IMR-90 (cell line): Measurements from ENCODE around the gene ABL2. TPM values are rescaled to one million over a fixed set of nuclear protein-coding genes. Genes with fewer than 3 reads are reported as not detected.

ENCODE experiments used
- ATAC-seq: fragments of 200-7000 bp; cut with Tn5 transposase; 2 replicates; pipeline ENCODE4 v1.9.1; 2020; ENCODE audit warnings: low read depth, mild to moderate bottlenecking, moderate library complexity
- BruUV-seq: library from RNA; stranded (reverse); fragments of 400-500 nt; replicated peaks from 2 replicates; lab custom pipeline; 2021; lab: Mats Ljungman, UMichigan
- CTCF ChIA-PET: fragments of 300-600 bp; formaldehyde crosslinking; extraction: SDS; loops from one replicate; lab custom pipeline; 2021; ENCODE audit warnings: antibody characterized with exemption; lab: Yijun Ruan, JAX
- POLR2A ChIA-PET: fragments of 300-600 bp; sonication (Branson Sonifier 250); formaldehyde crosslinking; loops from one replicate; lab custom pipeline; 2022; ENCODE audit warnings: antibody characterized with exemption; ENCODE audit not compliant: unreplicated experiment; lab: Charles Lee
- DNase-seq: peaks from one replicate; pipeline ENCODE4 v3.0.0; 2013
- H2AFZ ChIP-seq: replicated peaks from 2 replicates; pipeline ENCODE3; 2013; ENCODE audit warnings: low read length, mild to moderate bottlenecking; ENCODE audit not compliant: poor library complexity
- H2AK5ac ChIP-seq: 2 replicates; pipeline ENCODE4 v1.6.1; 2013; ENCODE audit warnings: low read depth, low read length, inconsistent platforms
- H2AK9ac ChIP-seq: replicated peaks from 2 replicates; pipeline ENCODE3; 2013; ENCODE audit warnings: mild to moderate bottlenecking, low read depth, low read length, moderate library complexity; ENCODE audit not compliant: poor library complexity
- H2BK120ac ChIP-seq: 2 replicates; pipeline ENCODE4 v1.6.1; 2013; ENCODE audit warnings: low read depth, low read length, inconsistent platforms
- H2BK15ac ChIP-seq: 3 replicates; pipeline ENCODE4 v1.6.1; 2013; ENCODE audit warnings: low read depth, low read length, inconsistent platforms
- H2BK20ac ChIP-seq: 2 replicates; pipeline ENCODE4 v1.6.1; 2013; ENCODE audit warnings: low read depth, mild to moderate bottlenecking, inconsistent platforms, low read length, moderate library complexity
- H2BK5ac ChIP-seq: 2 replicates; pipeline ENCODE4 v1.6.1; 2013; ENCODE audit warnings: mild to moderate bottlenecking, low read depth, low read length, inconsistent platforms; ENCODE audit not compliant: poor library complexity, severe bottlenecking
- H3K14ac ChIP-seq: replicated peaks from 2 replicates; pipeline ENCODE4 v1.6.1; 2013; ENCODE audit warnings: low read depth, low read length, inconsistent platforms
- H3K18ac ChIP-seq: 2 replicates; pipeline ENCODE4 v1.6.1; 2013; ENCODE audit warnings: low read depth, low read length, control low read depth
- H3K23ac ChIP-seq: 2 replicates; pipeline ENCODE4 v1.6.1; 2013; ENCODE audit warnings: low read depth, low read length, inconsistent platforms
- H3K27ac ChIP-seq: 2 replicates; pipeline ENCODE4 v1.5.1; 2013; ENCODE audit warnings: mild to moderate bottlenecking, control low read depth, low read length; ENCODE audit not compliant: insufficient read depth
- H3K27me3 ChIP-seq: 2 replicates; pipeline ENCODE4 v1.6.1; 2013; ENCODE audit warnings: low read length; ENCODE audit not compliant: control insufficient read depth, insufficient read depth
- H3K36me3 ChIP-seq: 2 replicates; pipeline ENCODE4 v1.6.1; 2013; ENCODE audit warnings: low read length, mixed read lengths; ENCODE audit not compliant: control insufficient read depth, insufficient read depth
- H3K4ac ChIP-seq: 2 replicates; pipeline ENCODE4 v1.6.1; 2013; ENCODE audit warnings: low read depth, low read length, inconsistent platforms
- H3K4me1 ChIP-seq: 2 replicates; pipeline ENCODE4 v1.6.1; 2013; ENCODE audit warnings: low read length, mixed read lengths; ENCODE audit not compliant: control insufficient read depth, insufficient read depth
- H3K4me2 ChIP-seq: 2 replicates; pipeline ENCODE4 v1.6.1; 2013; ENCODE audit warnings: low read depth, mild to moderate bottlenecking, control low read depth, low read length, moderate library complexity
- H3K4me3 ChIP-seq: 2 replicates; pipeline ENCODE4 v1.5.1; 2013; ENCODE audit warnings: low read depth, mild to moderate bottlenecking, control low read depth, low read length, moderate library complexity; ENCODE audit not compliant: insufficient read depth
- H3K56ac ChIP-seq: 2 replicates; pipeline ENCODE4 v1.6.1; 2013; ENCODE audit warnings: low read length, inconsistent platforms; ENCODE audit not compliant: insufficient read depth; ENCODE audit errors: extremely low read depth
- H3K79me1 ChIP-seq, 2 experiments: 2 replicates each; pipeline ENCODE4 v1.6.1; 2013; ENCODE audit warnings: low read length in 2 of 2, inconsistent platforms in 1 of 2, low read depth in 1 of 2
- H3K9ac ChIP-seq: 2 replicates; pipeline ENCODE4 v1.6.1; 2013; ENCODE audit warnings: low read depth, low read length, control low read depth
- H3K9me1 ChIP-seq: 2 replicates; pipeline ENCODE4 v1.6.1; 2013; ENCODE audit warnings: low read length, inconsistent platforms; ENCODE audit not compliant: insufficient read depth
- H3K9me3 ChIP-seq: 2 replicates; pipeline ENCODE4 v1.6.1; 2013; ENCODE audit warnings: low read length; ENCODE audit not compliant: control insufficient read depth, insufficient read depth
- H4K20me1 ChIP-seq: 2 replicates; pipeline ENCODE4 v1.6.1; 2013; ENCODE audit warnings: low read length, inconsistent platforms; ENCODE audit not compliant: insufficient read depth
- H4K5ac ChIP-seq: 2 replicates; pipeline ENCODE4 v1.6.1; 2013; ENCODE audit warnings: mild to moderate bottlenecking, low read depth, low read length, control low read depth
- H4K8ac ChIP-seq, 2 experiments: 2 replicates each; pipeline ENCODE4 v1.6.1; 2013; ENCODE audit warnings: low read depth in 2 of 2, low read length in 2 of 2, control low read depth in 1 of 2, inconsistent platforms in 1 of 2
- H4K91ac ChIP-seq: 2 replicates; pipeline ENCODE4 v1.6.1; 2013; ENCODE audit warnings: low read depth, low read length, inconsistent platforms; ENCODE audit not compliant: insufficient read depth
- BHLHE40 ChIP-seq: fragments of 150-350 bp; IDR thresholded peaks from 2 replicates; pipeline ENCODE4 v1.6.1; 2016; ENCODE audit warnings: mild to moderate bottlenecking, low read depth, low read length
- CEBPB ChIP-seq: IDR thresholded peaks from 2 replicates; pipeline ENCODE4 v1.6.1; 2012; ENCODE audit warnings: low read depth, low read length, improper control_type of control experiment
- ELK1 ChIP-seq: fragments of 150-350 bp; IDR thresholded peaks from 2 replicates; pipeline ENCODE4 v1.6.1; 2016; ENCODE audit warnings: low read depth, mild to moderate bottlenecking, low read length, moderate library complexity, borderline replicate concordance
- FOS ChIP-seq: fragments of 150-350 bp; IDR thresholded peaks from 2 replicates; pipeline ENCODE4 v1.6.1; 2016; ENCODE audit warnings: low read depth, low read length
- RAD21 ChIP-seq: IDR thresholded peaks from 2 replicates; pipeline ENCODE4 v1.6.1; 2012; ENCODE audit warnings: low read length, improper control_type of control experiment
- WGBS, 2 experiments: methylation state at CpG; one replicate each; pipeline versions ENCODE4 v1.1.5 to v1.1.7; 2013; ENCODE audit warnings: missing lambda C conversion rate in 2 of 2; ENCODE audit not compliant: insufficient read length in 1 of 2; ENCODE audit errors: extremely low coverage in 2 of 2; 5-methylcytosine and 5-hydroxymethylcytosine counted together
- dilution Hi-C: fragments of 300-500 bp; cut with HindIII; formaldehyde crosslinking; loops from one replicate; pipeline ENCODE4 v1.14.3; 2018; ENCODE audit warnings: low sequenced_read_pairs; ENCODE audit not compliant: unreplicated experiment
- in situ Hi-C: fragments of 300-500 bp; cut with MboI; formaldehyde crosslinking; loops from 3 replicates; pipeline ENCODE4 v1.14.3; 2019; ENCODE audit warnings: low sequenced_read_pairs, inconsistent platforms, mixed read lengths
- intact Hi-C: fragments of 100-400 bp; cut with micrococcal nuclease; formaldehyde crosslinking; loops from 2 replicates; pipeline ENCODE4 v1.10.0; 2022
- polyA plus RNA-seq, 3 experiments: library from polyadenylated mRNA; depleted of rRNA; stranded (reverse); fragments of >200 nt; gene quantifications; 2 replicates each; pipeline ENCODE4 v1.2.3, GENCODE V29; 2012; ENCODE audit warnings: low replicate concordance in 1 of 3
- total RNA-seq: library from RNA; depleted of rRNA; stranded (reverse); fragments of >200 nt; gene quantifications from 2 replicates; pipeline ENCODE4 v1.2.3, GENCODE V29; 2012

ABL2 gene
- total and polyA plus RNA-seq, 2 of the 4 experiments (the other 2 are of a cell fraction) = 9.7 to 110 TPM

GRCh38 chr1:179264507-179264906 lies 35.0 kb upstream of the ABL2 start:
- BruUV-seq = no TSS peak
- H4K91ac ChIP-seq = no peak overlapping the region
- H3K36me3 ChIP-seq = no peaks in the 10 kb centered on the region
- H2AK5ac ChIP-seq = no peak overlapping the region
- no peaks in the 10 kb centered on the region for H3K4me1 ChIP-seq
- no peak overlapping the region for H3K27ac ChIP-seq
- H3K27me3 ChIP-seq = 0 out of 2 replicates have a peak, but pooled peaks cover 2% of the 10 kb centered on the region
- H3K79me1 ChIP-seq = no peaks in the 10 kb centered on the region
- H3K9me1 ChIP-seq = no peaks in the 10 kb centered on the region
- H4K8ac ChIP-seq = no peak overlapping the region
- H4K5ac ChIP-seq = no peak overlapping the region
- ChIA-PET POLR2A (no interaction called here), CTCF (no interaction called here)
- H3K9me3 ChIP-seq = no peaks in the 10 kb centered on the region
- no peak overlapping the region for H2BK120ac ChIP-seq
- no peak for TF ChIP-seq CEBPB
- no peak for TF ChIP-seq RAD21
- TF ChIP-seq ELK1 = no peak
- no peak for TF ChIP-seq FOS
- no peak for TF ChIP-seq BHLHE40
- no peak overlapping the region for H2BK15ac ChIP-seq
- no peak overlapping the region for H3K4ac ChIP-seq
- no peak overlapping the region for H3K56ac ChIP-seq
- in situ Hi-C loops (loop anchor here (25.0 kb wide), 1 partner anchor 323 kb away; the partner anchor contains the start of genes NPHS2 and TDRD5), intact Hi-C loops (no loop called here), dilution Hi-C loops (no loop called here)
- no peak overlapping the region for H2BK20ac ChIP-seq
- H3K18ac ChIP-seq = no peak overlapping the region
- no peak overlapping the region for H3K23ac ChIP-seq
- no peak overlapping the region for H2AK9ac ChIP-seq
- WGBS, 2 experiments = 20% methylated on average over 1 of the region's 3 CpGs; no CpG with 5 or more reads in 1 of the 2 experiments
- ATAC-seq = no peak
- no peak for DNase-seq
- H2BK5ac ChIP-seq = no peak overlapping the region
- H2AFZ ChIP-seq = no peak overlapping the region
- H3K14ac ChIP-seq = no peak overlapping the region
- H3K9ac ChIP-seq = no peak overlapping the region
- no peaks in the 10 kb centered on the region for H4K20me1 ChIP-seq
- no peak overlapping the region for H3K4me2 ChIP-seq
- no peak overlapping the region for H3K4me3 ChIP-seq
